GM12878 (cell line): Measurements from ENCODE around the gene PLEKHA1. TPM values are rescaled to one million over a fixed set of nuclear protein-coding genes. Genes with fewer than 3 reads are reported as not detected.

ENCODE experiments used
- ATAC-seq: fragments of 200-7000 bp; cut with Tn5 transposase; 3 replicates; pipeline ENCODE4 v1.9.1; 2020; ENCODE audit warnings: mild to moderate bottlenecking, moderate library complexity
- BruUV-seq: library from RNA; stranded (reverse); fragments of 400-500 nt; replicated peaks from 2 replicates; lab custom pipeline; 2021; lab: Mats Ljungman, UMichigan
- CTCF ChIA-PET: fragments of 300-600 bp; sonication (Branson Sonifier 250); formaldehyde crosslinking; extraction: SDS; loops from one replicate; lab custom pipeline; 2021; ENCODE audit warnings: inconsistent platforms; lab: Yijun Ruan, JAX
- POLR2A ChIA-PET: fragments of 350-600 bp; formaldehyde crosslinking; extraction: SDS; loops from one replicate; lab custom pipeline; 2021; ENCODE audit warnings: inconsistent platforms; lab: Charles Lee
- RAD21 ChIA-PET: fragments of 300-600 bp; sonication (Branson Sonifier 250); formaldehyde crosslinking; loops from one replicate; lab custom pipeline; 2023; ENCODE audit warnings: antibody characterized with exemption; ENCODE audit not compliant: unreplicated experiment; lab: Charles Lee
- SMC1A ChIA-PET: fragments of 300-600 bp; sonication (Branson Sonifier 250); formaldehyde crosslinking; loops from one replicate; lab custom pipeline; 2023; ENCODE audit not compliant: unreplicated experiment, uncharacterized antibody; lab: Charles Lee
- DNase-seq: peaks from one replicate; pipeline ENCODE4 v3.0.0-alpha.2; 2011; ENCODE audit warnings: low read depth, low spot score
- FAIRE-seq: peaks from 3 replicates; lab custom pipeline; 2011; peaks lifted over from hg19 to GRCh38; lab: Jason Lieb, UNC
- H2AFZ ChIP-seq: 2 replicates; pipeline ENCODE4 v1.6.0; 2011; ENCODE audit warnings: low read depth, low read length, control low read depth; ENCODE audit not compliant: control insufficient read depth
- H3K27ac ChIP-seq: 2 replicates; pipeline ENCODE4 v1.5.1; 2011; ENCODE audit warnings: control low read depth; ENCODE audit not compliant: control insufficient read depth, insufficient read depth
- H3K27me3 ChIP-seq, 2 experiments: replicated peaks in 1 of 2; 2 replicates each; pipeline versions ENCODE4 v1.6.0 to v1.6.1; 2011; ENCODE audit warnings: low read length in 1 of 2; ENCODE audit not compliant: control insufficient read depth in 2 of 2, insufficient read depth in 2 of 2
- H3K36me3 ChIP-seq, 2 experiments: 2 replicates each; pipeline ENCODE4 v1.5.1; 2011; ENCODE audit warnings: low read length in 1 of 2; ENCODE audit not compliant: control insufficient read depth in 2 of 2, insufficient read depth in 2 of 2
- H3K4me1 ChIP-seq: 2 replicates; pipeline ENCODE4 v1.6.1; 2011; ENCODE audit warnings: mild to moderate bottlenecking, low read length, moderate library complexity, mixed read lengths; ENCODE audit not compliant: control insufficient read depth, insufficient read depth
- H3K4me2 ChIP-seq: 2 replicates; pipeline ENCODE4 v1.6.0; 2011; ENCODE audit warnings: control low read depth; ENCODE audit not compliant: control insufficient read depth, insufficient read depth
- H3K4me3 ChIP-seq: fragments of 200-600 bp; sonication (generic); 2 replicates; pipeline ENCODE4 v1.5.1; 2016
- H3K79me2 ChIP-seq: 2 replicates; pipeline ENCODE4 v1.6.0; 2011; ENCODE audit warnings: low read length; ENCODE audit not compliant: control insufficient read depth, insufficient read depth
- H3K9ac ChIP-seq: 2 replicates; pipeline ENCODE4 v1.8.0; 2011; ENCODE audit warnings: low read length, control low read depth, mixed read lengths; ENCODE audit not compliant: control insufficient read depth, insufficient read depth
- H3K9me3 ChIP-seq: replicated peaks from 3 replicates; pipeline ENCODE4 v1.5.1; 2011; ENCODE audit warnings: mild to moderate bottlenecking, low read length; ENCODE audit not compliant: control insufficient read depth, insufficient read depth
- H4K20me1 ChIP-seq: 2 replicates; pipeline ENCODE4 v1.6.0; 2011; ENCODE audit not compliant: control insufficient read depth, insufficient read depth
- BCL11A ChIP-seq: IDR thresholded peaks from 2 replicates; pipeline ENCODE4 v1.6.1; 2011; ENCODE audit warnings: low read depth, low read length
- CHD1 ChIP-seq: IDR thresholded peaks from 2 replicates; pipeline ENCODE4 v1.6.1; 2012; ENCODE audit warnings: low read depth, low read length, improper control_type of control experiment
- EZH2 ChIP-seq: IDR thresholded peaks from 2 replicates; pipeline ENCODE4 v1.6.1; 2012; ENCODE audit warnings: low read depth, mild to moderate bottlenecking, control low read depth, inconsistent platforms, low read length, borderline replicate concordance; ENCODE audit not compliant: control insufficient read depth
- RAD21 ChIP-seq: IDR thresholded peaks from 2 replicates; pipeline ENCODE4 v1.6.1; 2011; ENCODE audit warnings: mild to moderate bottlenecking, low read depth, low read length, moderate library complexity; ENCODE audit not compliant: insufficient read depth
- RB1 ChIP-seq: fragments of 450-650 bp; formaldehyde crosslinking; IDR thresholded peaks from 2 replicates; pipeline ENCODE4 v1.6.1; 2017; ENCODE audit warnings: mild to moderate bottlenecking, borderline replicate concordance
- SKIL ChIP-seq: fragments of 450-650 bp; IDR thresholded peaks from 2 replicates; pipeline ENCODE4 v1.6.1; 2017; ENCODE audit warnings: mild to moderate bottlenecking, low read depth, inconsistent platforms; ENCODE audit not compliant: poor library complexity, severe bottlenecking
- SP1 ChIP-seq: IDR thresholded peaks from one replicate; pipeline ENCODE4 v1.6.1; 2011; ENCODE audit warnings: low read depth, low read length
- ZNF384 ChIP-seq: IDR thresholded peaks from 2 replicates; pipeline ENCODE4 v1.6.1; 2012; ENCODE audit warnings: low read depth, mild to moderate bottlenecking, low read length, improper control_type of control experiment, borderline replicate concordance
- WGBS: methylation state at CpG from one replicate; pipeline ENCODE4 v1.1.6; 2016; ENCODE audit warnings: low lambda C conversion rate; ENCODE audit not compliant: insufficient replicate concordance, insufficient coverage; ENCODE audit errors: missing lambda C conversion rate; 5-methylcytosine and 5-hydroxymethylcytosine counted together
- in situ Hi-C: fragments of 300-500 bp; cut with MboI; formaldehyde crosslinking; loops from 9 replicates; pipeline ENCODE4 v1.14.3; 2018; ENCODE audit warnings: mixed read lengths
- intact Hi-C: fragments of 100-400 bp; cut with micrococcal nuclease; formaldehyde crosslinking; loops from one replicate; pipeline ENCODE4 v1.14.2; 2022; ENCODE audit not compliant: unreplicated experiment
- polyA plus RNA-seq, 11 experiments: library from polyadenylated mRNA; depleted of rRNA in 4 of 11; unstranded in 6 of 11; stranded (reverse) in 5 of 11; fragments of >200 nt; fragmentation: Nextera tagmentation in 4 of 11; fragmentation: Illumina TruSeq in 1 of 11; extraction: Ambion mirVana in 4 of 11; extraction: Trizol in 1 of 11; gene quantifications; 1 replicate in 1 of 11; 2 replicates in 10 of 11; pipeline versions ENCODE4 v1.2.1 to v1.2.3, GENCODE V29; 2011 to 2016; ENCODE audit warnings: inconsistent platforms in 2 of 11, missing spikeins in 2 of 11, low read depth in 1 of 11
- total RNA-seq, 4 experiments: library from RNA; depleted of rRNA in 3 of 4; stranded (reverse); fragments of >200 nt in 3 of 4; fragmentation: Illumina TruSeq in 1 of 4; extraction: Trizol in 1 of 4; gene quantifications; 2 replicates each; pipeline versions ENCODE4 v1.2.1 to v1.2.3, GENCODE V29; 2013 to 2021

PLEKHA1 gene
- total and polyA plus RNA-seq, 10 of the 15 experiments (the other 5 are each of a cell fraction or from before 2014, with no cell fraction given) = 0.15 to 6.0 (median 0.32) TPM

GRCh38 chr10:122471531-122472177, 97.1 kb downstream of the PLEKHA1 start (continued):
- no peak for TF ChIP-seq CHD1
- no peak for TF ChIP-seq RAD21
- no peak for TF ChIP-seq EZH2

GRCh38 chr10:122473116-122473515, 98.6 kb downstream of the PLEKHA1 start:
- no TSS peak for BruUV-seq
- TF ChIP-seq SKIL = no peak
- TF ChIP-seq ZNF384 = no peak
- TF ChIP-seq RB1 = no peak
- TF ChIP-seq SP1 = no peak
- TF ChIP-seq BCL11A = no peak
- H3K9ac ChIP-seq = no peak overlapping the region

More at GRCh38 chr10:122473116-122473515, 98.6 kb downstream of the PLEKHA1 start:
- Histone ChIP-seq H2AFZ (no peak overlapping the region), H3K36me3 (no peaks in the 10 kb centered on the region), H3K9me3 (no peaks in the 10 kb centered on the region), H3K27ac (no peak overlapping the region), H4K20me1 (no peaks in the 10 kb centered on the region), H3K4me3 (no peak overlapping the region), H3K4me1 (no peaks in the 10 kb centered on the region), H3K79me2 (no peaks in the 10 kb centered on the region), H3K4me2 (no peak overlapping the region), H3K27me3 (peaks cover 0 to 2% of the 10 kb centered on the region in 2 experiments)
- ATAC-seq (no peak), DNase-seq (no peak), FAIRE-seq (no peak)
- SMC1A ChIA-PET = no interaction called here
- RAD21 ChIA-PET = no interaction called here
- intact Hi-C loops = no loop called here
- in situ Hi-C loops = no loop called here
- POLR2A ChIA-PET = no interaction called here
- whole genome bisulfite sequencing = 3% methylated on average over 8 of the region's 8 CpGs
- CTCF ChIA-PET = no interaction called here
